PC-3 (cell line): Measurements from ENCODE around the gene PCDHB7.

ENCODE experiments used
- EZH2phosphoT487 ChIP-seq: fragments of 300-600 bp; sonication (generic); IDR thresholded peaks from 2 replicates; pipeline ENCODE4 v1.6.1; 2018; ENCODE audit warnings: mild to moderate bottlenecking, antibody characterized with exemption, low read length, borderline replicate concordance
- TF ChIP-seq, protein P1 (sequence below): fragments of 300-600 bp; sonication (generic); conservative IDR thresholded peaks from 2 replicates; pipeline ENCODE4 v1.5.1; 2017; ENCODE audit warnings: antibody characterized with exemption, low read depth, mild to moderate bottlenecking, low read length

DNA sequence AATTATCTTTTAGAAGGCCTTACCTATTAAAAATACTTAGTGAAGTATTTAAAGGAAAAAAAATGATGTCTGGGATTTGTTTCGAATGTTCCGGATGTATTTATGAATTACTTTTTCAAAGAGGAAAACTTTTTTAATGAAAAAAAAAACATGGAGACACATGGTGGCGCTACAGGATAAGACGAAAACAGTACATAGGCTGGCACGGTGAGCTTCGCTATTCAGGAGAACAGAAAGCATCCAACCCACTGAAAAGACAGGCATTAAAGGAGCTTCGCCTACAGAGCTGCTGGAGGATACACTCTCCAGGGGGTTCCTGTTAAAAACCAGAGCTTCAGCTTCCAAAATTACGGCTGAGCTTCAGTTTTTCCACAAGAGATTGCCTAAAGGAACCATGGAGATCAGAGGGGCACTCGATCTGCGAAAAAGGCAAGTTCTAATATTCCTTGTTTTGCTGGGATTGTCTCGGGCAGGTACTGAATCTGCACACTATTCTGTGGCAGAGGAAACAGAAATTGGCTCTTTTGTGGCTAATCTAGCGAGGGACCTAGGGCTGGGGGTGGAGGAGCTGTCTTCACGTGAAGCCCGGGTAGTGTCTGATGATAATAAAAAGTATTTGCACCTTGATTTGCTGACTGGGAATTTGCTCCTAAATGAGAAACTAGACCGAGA lies 50.8 kb downstream of the PCDHB7 start, which contains the start of gene PCDHB14:
- TF ChIP-seq, protein P1, sequence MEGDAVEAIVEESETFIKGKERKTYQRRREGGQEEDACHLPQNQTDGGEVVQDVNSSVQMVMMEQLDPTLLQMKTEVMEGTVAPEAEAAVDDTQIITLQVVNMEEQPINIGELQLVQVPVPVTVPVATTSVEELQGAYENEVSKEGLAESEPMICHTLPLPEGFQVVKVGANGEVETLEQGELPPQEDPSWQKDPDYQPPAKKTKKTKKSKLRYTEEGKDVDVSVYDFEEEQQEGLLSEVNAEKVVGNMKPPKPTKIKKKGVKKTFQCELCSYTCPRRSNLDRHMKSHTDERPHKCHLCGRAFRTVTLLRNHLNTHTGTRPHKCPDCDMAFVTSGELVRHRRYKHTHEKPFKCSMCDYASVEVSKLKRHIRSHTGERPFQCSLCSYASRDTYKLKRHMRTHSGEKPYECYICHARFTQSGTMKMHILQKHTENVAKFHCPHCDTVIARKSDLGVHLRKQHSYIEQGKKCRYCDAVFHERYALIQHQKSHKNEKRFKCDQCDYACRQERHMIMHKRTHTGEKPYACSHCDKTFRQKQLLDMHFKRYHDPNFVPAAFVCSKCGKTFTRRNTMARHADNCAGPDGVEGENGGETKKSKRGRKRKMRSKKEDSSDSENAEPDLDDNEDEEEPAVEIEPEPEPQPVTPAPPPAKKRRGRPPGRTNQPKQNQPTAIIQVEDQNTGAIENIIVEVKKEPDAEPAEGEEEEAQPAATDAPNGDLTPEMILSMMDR: peak; percentile 47
- no peak for TF ChIP-seq EZH2phosphoT487
